ENCODE results near the gene TMPRSS12. TPM values are rescaled to one million over a fixed set of nuclear protein-coding genes. Genes with fewer than 3 reads are reported as not detected.

Gene TMPRSS12
- total and polyA plus RNA-seq, 2 of the 13 experiments (the other 11 are each of a cell fraction or from before 2014, with no cell fraction given) = not detected

DNA sequence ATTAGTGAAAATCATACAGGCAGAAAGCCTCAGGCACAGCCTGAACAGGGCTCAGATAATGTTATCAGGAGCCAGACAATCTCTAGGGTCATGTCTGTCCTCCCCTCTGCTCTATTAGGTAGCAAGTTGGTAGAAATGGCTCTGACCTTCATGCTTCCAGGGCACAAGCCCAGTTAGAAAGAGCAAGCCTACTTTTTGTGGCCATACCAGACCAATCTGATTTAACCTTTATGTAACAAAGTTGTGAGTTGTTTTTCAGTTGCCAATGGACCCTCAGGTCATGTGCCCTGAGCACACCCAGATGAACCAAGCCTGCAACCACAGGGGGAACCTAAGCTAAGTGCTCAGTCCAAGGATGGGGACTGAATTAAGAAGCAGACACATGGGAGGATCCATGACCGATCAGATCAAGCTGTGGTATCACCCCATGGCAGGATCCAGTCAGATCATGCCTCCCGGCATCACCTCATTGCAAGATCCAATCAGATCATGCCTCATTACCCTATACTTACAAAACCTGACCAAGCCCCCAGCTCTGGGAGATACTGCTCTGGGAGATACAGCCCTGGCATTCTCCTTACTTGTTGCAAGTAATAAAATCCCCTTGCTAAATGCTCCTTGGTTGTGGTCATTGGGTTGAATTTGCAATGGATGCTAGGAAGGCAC, 90.9 kb downstream of the TMPRSS12 start (continued):
- TF ChIP-seq ATF4 (CRISPR knock-in tag; IDR thresholded peaks at IDR 0.05) (no peak), SOX6 (IDR thresholded peaks at IDR 0.05) (no peak), SOX6 (CRISPR knock-in tag; IDR thresholded peaks at IDR 0.05) (0 out of 2 replicates have a peak, but pooled peaks have one; percentile 3), ZSCAN20 (CRISPR knock-in tag; IDR thresholded peaks at IDR 0.05; ENCODE audit: borderline replicate concordance) (no peak), ZFP90 (CRISPR knock-in tag; IDR thresholded peaks at IDR 0.05; ENCODE audit: borderline replicate concordance) (peak; percentile 16; the same call in 1 of the 2 replicates), NFYB (CRISPR knock-in tag; IDR thresholded peaks at IDR 0.05) (peak; percentile 60), POLR2AphosphoS2 (IDR thresholded peaks at IDR 0.05; ENCODE audit: low read depth, low read length) (no peak), PRMT3 (CRISPR knock-in tag; IDR thresholded peaks at IDR 0.05; ENCODE audit: borderline replicate concordance, low read depth) (no peak), ZNF546 (CRISPR knock-in tag; conservative IDR thresholded peaks at IDR 0.05) (0 out of 2 replicates have a peak, but pooled peaks have one; percentile 58), MLXIP (CRISPR knock-in tag; IDR thresholded peaks at IDR 0.05; ENCODE audit: borderline replicate concordance) (no peak), TRIM24 (CRISPR knock-in tag; IDR thresholded peaks at IDR 0.05) (peak; percentile 64; the same call in 1 of the 2 replicates), KDM2A (CRISPR knock-in tag; IDR thresholded peaks at IDR 0.05; ENCODE audit: borderline replicate concordance, low read depth) (0 out of 2 replicates have a peak, but pooled peaks have one; percentile 25), SKI (IDR thresholded peaks at IDR 0.05; ENCODE audit: partially characterized antibody) (peak; percentile 30), KMT2A (CRISPR knock-in tag; IDR thresholded peaks at IDR 0.05) (no peak), STAG1 (CRISPR knock-in tag; IDR thresholded peaks at IDR 0.05) (0 out of 2 replicates have a peak, but pooled peaks have one; percentile 2), ETV6 (CRISPR knock-in tag; conservative IDR thresholded peaks at IDR 0.05) (0 out of 2 replicates have a peak, but pooled peaks have one; percentile 35), ZBTB21 (CRISPR knock-in tag; IDR thresholded peaks at IDR 0.05) (no peak), IRF2 (CRISPR knock-in tag; IDR thresholded peaks at IDR 0.05) (0 out of 2 replicates have a peak, but pooled peaks have one; percentile 32), CREBL2 (CRISPR knock-in tag; IDR thresholded peaks at IDR 0.05; ENCODE audit: borderline replicate concordance) (no peak), NCOA2 (CRISPR knock-in tag; IDR thresholded peaks at IDR 0.05) (peak; percentile 28; the same call in 1 of the 2 replicates), BCL6 (CRISPR knock-in tag; IDR thresholded peaks at IDR 0.05) (0 out of 2 replicates have a peak, but pooled peaks have one; percentile 15), ATM (IDR thresholded peaks at IDR 0.05; ENCODE audit: borderline replicate concordance) (no peak), TAF1 (CRISPR knock-in tag; IDR thresholded peaks at IDR 0.05) (peak; percentile 58; the same call in 1 of the 2 replicates), ZNF605 (CRISPR knock-in tag; IDR thresholded peaks at IDR 0.05) (peak; percentile 55; the same call in 1 of the 2 replicates)
- TF ChIP-seq, protein P1, sequence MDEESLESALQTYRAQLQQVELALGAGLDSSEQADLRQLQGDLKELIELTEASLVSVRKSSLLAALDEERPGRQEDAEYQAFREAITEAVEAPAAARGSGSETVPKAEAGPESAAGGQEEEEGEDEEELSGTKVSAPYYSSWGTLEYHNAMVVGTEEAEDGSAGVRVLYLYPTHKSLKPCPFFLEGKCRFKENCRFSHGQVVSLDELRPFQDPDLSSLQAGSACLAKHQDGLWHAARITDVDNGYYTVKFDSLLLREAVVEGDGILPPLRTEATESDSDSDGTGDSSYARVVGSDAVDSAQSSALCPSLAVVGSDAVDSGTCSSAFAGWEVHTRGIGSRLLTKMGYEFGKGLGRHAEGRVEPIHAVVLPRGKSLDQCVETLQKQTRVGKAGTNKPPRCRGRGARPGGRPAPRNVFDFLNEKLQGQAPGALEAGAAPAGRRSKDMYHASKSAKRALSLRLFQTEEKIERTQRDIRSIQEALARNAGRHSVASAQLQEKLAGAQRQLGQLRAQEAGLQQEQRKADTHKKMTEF (CRISPR knock-in tag; IDR thresholded peaks at IDR 0.05) = no peak
- TF ChIP-seq, protein P2, sequence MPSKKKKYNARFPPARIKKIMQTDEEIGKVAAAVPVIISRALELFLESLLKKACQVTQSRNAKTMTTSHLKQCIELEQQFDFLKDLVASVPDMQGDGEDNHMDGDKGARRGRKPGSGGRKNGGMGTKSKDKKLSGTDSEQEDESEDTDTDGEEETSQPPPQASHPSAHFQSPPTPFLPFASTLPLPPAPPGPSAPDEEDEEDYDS (CRISPR knock-in tag; IDR thresholded peaks at IDR 0.05) = peak; percentile 72
